GM12878 (cell line): ENCODE results near the gene DCTN1. TPM values are rescaled to one million over a fixed set of nuclear protein-coding genes. Genes with fewer than 3 reads are reported as not detected.

Source experiments
- ATAC-seq: fragments of 200-7000 bp; cut with Tn5 transposase; 3 replicates; pipeline ENCODE4 v1.9.1; 2020; ENCODE audit warnings: mild to moderate bottlenecking, moderate library complexity
- BruUV-seq: library from RNA; stranded (reverse); fragments of 400-500 nt; replicated peaks from 2 replicates; lab custom pipeline; 2021; lab: Mats Ljungman, UMichigan
- CTCF ChIA-PET: fragments of 300-600 bp; sonication (Branson Sonifier 250); formaldehyde crosslinking; extraction: SDS; loops from one replicate; lab custom pipeline; 2021; ENCODE audit warnings: inconsistent platforms; lab: Yijun Ruan, JAX
- POLR2A ChIA-PET: fragments of 350-600 bp; formaldehyde crosslinking; extraction: SDS; loops from one replicate; lab custom pipeline; 2021; ENCODE audit warnings: inconsistent platforms; lab: Charles Lee
- RAD21 ChIA-PET: fragments of 300-600 bp; sonication (Branson Sonifier 250); formaldehyde crosslinking; loops from one replicate; lab custom pipeline; 2023; ENCODE audit warnings: antibody characterized with exemption; ENCODE audit not compliant: unreplicated experiment; lab: Charles Lee
- SMC1A ChIA-PET: fragments of 300-600 bp; sonication (Branson Sonifier 250); formaldehyde crosslinking; loops from one replicate; lab custom pipeline; 2023; ENCODE audit not compliant: unreplicated experiment, uncharacterized antibody; lab: Charles Lee
- DNase-seq: peaks from one replicate; pipeline ENCODE4 v3.0.0-alpha.2; 2011; ENCODE audit warnings: low read depth, low spot score
- FAIRE-seq: peaks from 3 replicates; lab custom pipeline; 2011; peaks lifted over from hg19 to GRCh38; lab: Jason Lieb, UNC
- H2AFZ ChIP-seq: 2 replicates; pipeline ENCODE4 v1.6.0; 2011; ENCODE audit warnings: low read depth, low read length, control low read depth; ENCODE audit not compliant: control insufficient read depth
- H3K27ac ChIP-seq: 2 replicates; pipeline ENCODE4 v1.5.1; 2011; ENCODE audit warnings: control low read depth; ENCODE audit not compliant: control insufficient read depth, insufficient read depth
- H3K27me3 ChIP-seq, 2 experiments: replicated peaks in 1 of 2; 2 replicates each; pipeline versions ENCODE4 v1.6.0 to v1.6.1; 2011; ENCODE audit warnings: low read length in 1 of 2; ENCODE audit not compliant: control insufficient read depth in 2 of 2, insufficient read depth in 2 of 2
- H3K36me3 ChIP-seq, 2 experiments: 2 replicates each; pipeline ENCODE4 v1.5.1; 2011; ENCODE audit warnings: low read length in 1 of 2; ENCODE audit not compliant: control insufficient read depth in 2 of 2, insufficient read depth in 2 of 2
- H3K4me1 ChIP-seq: 2 replicates; pipeline ENCODE4 v1.6.1; 2011; ENCODE audit warnings: mild to moderate bottlenecking, low read length, moderate library complexity, mixed read lengths; ENCODE audit not compliant: control insufficient read depth, insufficient read depth
- H3K4me2 ChIP-seq: 2 replicates; pipeline ENCODE4 v1.6.0; 2011; ENCODE audit warnings: control low read depth; ENCODE audit not compliant: control insufficient read depth, insufficient read depth
- H3K4me3 ChIP-seq: fragments of 200-600 bp; sonication (generic); 2 replicates; pipeline ENCODE4 v1.5.1; 2016
- H3K79me2 ChIP-seq: 2 replicates; pipeline ENCODE4 v1.6.0; 2011; ENCODE audit warnings: low read length; ENCODE audit not compliant: control insufficient read depth, insufficient read depth
- H3K9ac ChIP-seq: 2 replicates; pipeline ENCODE4 v1.8.0; 2011; ENCODE audit warnings: low read length, control low read depth, mixed read lengths; ENCODE audit not compliant: control insufficient read depth, insufficient read depth
- H3K9me3 ChIP-seq: replicated peaks from 3 replicates; pipeline ENCODE4 v1.5.1; 2011; ENCODE audit warnings: mild to moderate bottlenecking, low read length; ENCODE audit not compliant: control insufficient read depth, insufficient read depth
- H4K20me1 ChIP-seq: 2 replicates; pipeline ENCODE4 v1.6.0; 2011; ENCODE audit not compliant: control insufficient read depth, insufficient read depth
- BHLHE40 ChIP-seq, 2 experiments: fragments of 450-650 bp in 1 of 2; IDR thresholded peaks; 2 replicates each; pipeline ENCODE4 v1.6.1; 2011 to 2017; ENCODE audit warnings: low read depth in 2 of 2, borderline replicate concordance in 1 of 2, improper control_type of control experiment in 1 of 2, low read length in 1 of 2, mild to moderate bottlenecking in 1 of 2
- CBX3 ChIP-seq: fragments of 200-600 bp; sonication (generic); IDR thresholded peaks from 2 replicates; pipeline ENCODE4 v1.6.1; 2016; ENCODE audit warnings: low read depth, borderline replicate concordance
- NFIC ChIP-seq: IDR thresholded peaks from 2 replicates; pipeline ENCODE4 v1.6.1; 2012; ENCODE audit warnings: low read depth, mild to moderate bottlenecking, inconsistent platforms, low read length, moderate library complexity
- NR2C2 ChIP-seq: IDR thresholded peaks from 2 replicates; pipeline ENCODE4 v1.6.1; 2011; ENCODE audit warnings: borderline replicate concordance, low read depth; ENCODE audit not compliant: control insufficient read depth, insufficient read length
- RAD21 ChIP-seq: IDR thresholded peaks from 2 replicates; pipeline ENCODE4 v1.6.1; 2011; ENCODE audit warnings: mild to moderate bottlenecking, low read depth, low read length, moderate library complexity; ENCODE audit not compliant: insufficient read depth
- SIN3A ChIP-seq: IDR thresholded peaks from 2 replicates; pipeline ENCODE4 v1.6.1; 2012; ENCODE audit warnings: low read depth, low read length, improper control_type of control experiment
- SP1 ChIP-seq: IDR thresholded peaks from one replicate; pipeline ENCODE4 v1.6.1; 2011; ENCODE audit warnings: low read depth, low read length
- WGBS: methylation state at CpG from one replicate; pipeline ENCODE4 v1.1.6; 2016; ENCODE audit warnings: low lambda C conversion rate; ENCODE audit not compliant: insufficient replicate concordance, insufficient coverage; ENCODE audit errors: missing lambda C conversion rate; 5-methylcytosine and 5-hydroxymethylcytosine counted together
- in situ Hi-C: fragments of 300-500 bp; cut with MboI; formaldehyde crosslinking; loops from 9 replicates; pipeline ENCODE4 v1.14.3; 2018; ENCODE audit warnings: mixed read lengths
- intact Hi-C: fragments of 100-400 bp; cut with micrococcal nuclease; formaldehyde crosslinking; loops from one replicate; pipeline ENCODE4 v1.14.2; 2022; ENCODE audit not compliant: unreplicated experiment
- polyA plus RNA-seq, 11 experiments: library from polyadenylated mRNA; depleted of rRNA in 4 of 11; unstranded in 6 of 11; stranded (reverse) in 5 of 11; fragments of >200 nt; fragmentation: Nextera tagmentation in 4 of 11; fragmentation: Illumina TruSeq in 1 of 11; extraction: Ambion mirVana in 4 of 11; extraction: Trizol in 1 of 11; gene quantifications; 1 replicate in 1 of 11; 2 replicates in 10 of 11; pipeline versions ENCODE4 v1.2.1 to v1.2.3, GENCODE V29; 2011 to 2016; ENCODE audit warnings: inconsistent platforms in 2 of 11, missing spikeins in 2 of 11, low read depth in 1 of 11
- total RNA-seq, 4 experiments: library from RNA; depleted of rRNA in 3 of 4; stranded (reverse); fragments of >200 nt in 3 of 4; fragmentation: Illumina TruSeq in 1 of 4; extraction: Trizol in 1 of 4; gene quantifications; 2 replicates each; pipeline versions ENCODE4 v1.2.1 to v1.2.3, GENCODE V29; 2013 to 2021
- TF ChIP-seq, protein P1 (sequence below): fragments of 450-650 bp; IDR thresholded peaks from 2 replicates; pipeline ENCODE4 v1.6.1; 2017; ENCODE audit warnings: low read depth, mild to moderate bottlenecking, moderate library complexity
- TF ChIP-seq, protein P2 (sequence below): fragments of 450-650 bp; IDR thresholded peaks from 2 replicates; pipeline ENCODE4 v1.6.1; 2016; ENCODE audit warnings: mild to moderate bottlenecking, moderate library complexity, borderline replicate concordance
- TF ChIP-seq, protein P3 (sequence below): fragments of 450-650 bp; IDR thresholded peaks from 2 replicates; pipeline ENCODE4 v1.6.1; 2018; ENCODE audit warnings: mild to moderate bottlenecking, low read depth, moderate library complexity; ENCODE audit not compliant: partially characterized antibody
- TF ChIP-seq, protein P4 (sequence below): fragments of 450-650 bp; IDR thresholded peaks from 2 replicates; pipeline ENCODE4 v1.6.1; 2017; ENCODE audit warnings: mild to moderate bottlenecking, low read depth, inconsistent platforms; ENCODE audit not compliant: poor library complexity, severe bottlenecking

Gene DCTN1
- total and polyA plus RNA-seq, 10 of the 15 experiments (the other 5 are each of a cell fraction or from before 2014, with no cell fraction given) = 44.1 to 116 (median 64.8) TPM

DNA sequence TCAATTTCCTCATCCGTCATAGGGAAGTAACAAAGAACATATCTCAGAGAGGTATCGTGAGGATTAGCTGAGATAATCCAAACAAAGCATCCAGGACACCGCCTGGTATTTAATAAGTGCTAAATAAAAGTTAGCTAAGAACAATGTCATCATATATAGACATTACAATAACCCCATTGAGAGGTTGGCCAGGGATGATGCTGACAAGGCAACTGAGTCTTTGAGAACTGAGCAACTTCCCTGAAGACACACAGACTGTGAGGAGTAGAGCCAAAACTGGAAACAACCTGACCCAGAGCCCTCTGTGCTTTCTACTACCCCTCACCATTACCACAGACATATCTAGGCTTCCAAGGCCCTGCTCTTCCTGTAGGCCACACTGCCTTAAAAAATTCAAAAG lies 1.6 kb upstream of the DCTN1 start (continued):
- TF ChIP-seq BHLHE40 (IDR thresholded peaks at IDR 0.05; ENCODE audit: borderline replicate concordance in 1 of 2, low read depth in 2 of 2, low read length in 1 of 2) (no peak), NR2C2 (no peak), CBX3 (no peak)
- TF ChIP-seq, protein P1, sequence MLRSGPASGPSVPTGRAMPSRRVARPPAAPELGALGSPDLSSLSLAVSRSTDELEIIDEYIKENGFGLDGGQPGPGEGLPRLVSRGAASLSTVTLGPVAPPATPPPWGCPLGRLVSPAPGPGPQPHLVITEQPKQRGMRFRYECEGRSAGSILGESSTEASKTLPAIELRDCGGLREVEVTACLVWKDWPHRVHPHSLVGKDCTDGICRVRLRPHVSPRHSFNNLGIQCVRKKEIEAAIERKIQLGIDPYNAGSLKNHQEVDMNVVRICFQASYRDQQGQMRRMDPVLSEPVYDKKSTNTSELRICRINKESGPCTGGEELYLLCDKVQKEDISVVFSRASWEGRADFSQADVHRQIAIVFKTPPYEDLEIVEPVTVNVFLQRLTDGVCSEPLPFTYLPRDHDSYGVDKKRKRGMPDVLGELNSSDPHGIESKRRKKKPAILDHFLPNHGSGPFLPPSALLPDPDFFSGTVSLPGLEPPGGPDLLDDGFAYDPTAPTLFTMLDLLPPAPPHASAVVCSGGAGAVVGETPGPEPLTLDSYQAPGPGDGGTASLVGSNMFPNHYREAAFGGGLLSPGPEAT = no peak

DNA sequence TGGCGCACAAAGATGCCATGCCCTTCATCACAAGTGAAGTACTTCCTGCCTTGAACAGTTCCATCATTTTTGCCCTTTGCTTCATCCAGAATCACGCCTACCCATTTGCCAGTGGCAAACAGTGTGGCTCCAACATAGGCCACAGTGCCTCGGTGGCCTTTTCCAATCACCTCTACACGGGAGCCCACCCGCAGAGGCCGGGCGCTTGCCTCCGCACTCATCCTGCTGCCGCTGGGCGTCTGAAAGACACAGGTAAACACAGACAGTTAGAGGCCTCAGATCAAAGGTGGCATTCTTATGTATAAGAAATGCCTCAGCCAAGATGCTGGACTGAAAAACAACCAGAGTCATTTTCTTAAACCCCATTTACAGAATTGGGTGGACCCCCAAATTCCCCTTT lies 2.1 kb downstream of the DCTN1 start:
- 96% methylated on average over 10 of the region's 10 CpGs for WGBS
- Histone ChIP-seq H3K9me3 (no peaks in the 10 kb centered on the region), H3K79me2 (peaks cover 11% of the 10 kb centered on the region), H3K27me3 (no peaks in the 10 kb centered on the region), H3K4me2 (no peak overlapping the region), H2AFZ (no peak overlapping the region), H3K4me1 (no peaks in the 10 kb centered on the region; the same call in 1 of the 2 replicates), H3K4me3 (no peak overlapping the region), H3K27ac (no peak overlapping the region), H4K20me1 (peaks cover 7% of the 10 kb centered on the region; the same call in 1 of the 2 replicates), H3K9ac (no peak overlapping the region), H3K36me3 (peaks cover 7 to 15% of the 10 kb centered on the region in 2 experiments; a peak in 3 of 4 replicates)
- no peak for FAIRE-seq
- in situ Hi-C loops (no loop called here), intact Hi-C loops (no loop called here)
- DNase-seq = no peak
- ATAC-seq = no peak
- RAD21 ChIA-PET = no interaction called here
- CTCF ChIA-PET = interaction anchor here (1.7 to 1.8 kb wide), 2 partner anchors 13 to 43 kb away, joined by 5 to 8 read pairs; no protein-coding TSS in a partner anchor
- no TSS peak for BruUV-seq
- SMC1A ChIA-PET = no interaction called here
- POLR2A ChIA-PET = no interaction called here
- TF ChIP-seq SIN3A (no peak), NFIC (no peak), RAD21 (no peak), SP1 (no peak)
- TF ChIP-seq, protein P2, sequence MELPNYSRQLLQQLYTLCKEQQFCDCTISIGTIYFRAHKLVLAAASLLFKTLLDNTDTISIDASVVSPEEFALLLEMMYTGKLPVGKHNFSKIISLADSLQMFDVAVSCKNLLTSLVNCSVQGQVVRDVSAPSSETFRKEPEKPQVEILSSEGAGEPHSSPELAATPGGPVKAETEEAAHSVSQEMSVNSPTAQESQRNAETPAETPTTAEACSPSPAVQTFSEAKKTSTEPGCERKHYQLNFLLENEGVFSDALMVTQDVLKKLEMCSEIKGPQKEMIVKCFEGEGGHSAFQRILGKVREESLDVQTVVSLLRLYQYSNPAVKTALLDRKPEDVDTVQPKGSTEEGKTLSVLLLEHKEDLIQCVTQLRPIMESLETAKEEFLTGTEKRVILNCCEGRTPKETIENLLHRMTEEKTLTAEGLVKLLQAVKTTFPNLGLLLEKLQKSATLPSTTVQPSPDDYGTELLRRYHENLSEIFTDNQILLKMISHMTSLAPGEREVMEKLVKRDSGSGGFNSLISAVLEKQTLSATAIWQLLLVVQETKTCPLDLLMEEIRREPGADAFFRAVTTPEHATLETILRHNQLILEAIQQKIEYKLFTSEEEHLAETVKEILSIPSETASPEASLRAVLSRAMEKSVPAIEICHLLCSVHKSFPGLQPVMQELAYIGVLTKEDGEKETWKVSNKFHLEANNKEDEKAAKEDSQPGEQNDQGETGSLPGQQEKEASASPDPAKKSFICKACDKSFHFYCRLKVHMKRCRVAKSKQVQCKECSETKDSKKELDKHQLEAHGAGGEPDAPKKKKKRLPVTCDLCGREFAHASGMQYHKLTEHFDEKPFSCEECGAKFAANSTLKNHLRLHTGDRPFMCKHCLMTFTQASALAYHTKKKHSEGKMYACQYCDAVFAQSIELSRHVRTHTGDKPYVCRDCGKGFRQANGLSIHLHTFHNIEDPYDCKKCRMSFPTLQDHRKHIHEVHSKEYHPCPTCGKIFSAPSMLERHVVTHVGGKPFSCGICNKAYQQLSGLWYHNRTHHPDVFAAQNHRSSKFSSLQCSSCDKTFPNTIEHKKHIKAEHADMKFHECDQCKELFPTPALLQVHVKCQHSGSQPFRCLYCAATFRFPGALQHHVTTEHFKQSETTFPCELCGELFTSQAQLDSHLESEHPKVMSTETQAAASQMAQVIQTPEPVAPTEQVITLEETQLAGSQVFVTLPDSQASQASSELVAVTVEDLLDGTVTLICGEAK = no peak
- TF ChIP-seq, protein P3, sequence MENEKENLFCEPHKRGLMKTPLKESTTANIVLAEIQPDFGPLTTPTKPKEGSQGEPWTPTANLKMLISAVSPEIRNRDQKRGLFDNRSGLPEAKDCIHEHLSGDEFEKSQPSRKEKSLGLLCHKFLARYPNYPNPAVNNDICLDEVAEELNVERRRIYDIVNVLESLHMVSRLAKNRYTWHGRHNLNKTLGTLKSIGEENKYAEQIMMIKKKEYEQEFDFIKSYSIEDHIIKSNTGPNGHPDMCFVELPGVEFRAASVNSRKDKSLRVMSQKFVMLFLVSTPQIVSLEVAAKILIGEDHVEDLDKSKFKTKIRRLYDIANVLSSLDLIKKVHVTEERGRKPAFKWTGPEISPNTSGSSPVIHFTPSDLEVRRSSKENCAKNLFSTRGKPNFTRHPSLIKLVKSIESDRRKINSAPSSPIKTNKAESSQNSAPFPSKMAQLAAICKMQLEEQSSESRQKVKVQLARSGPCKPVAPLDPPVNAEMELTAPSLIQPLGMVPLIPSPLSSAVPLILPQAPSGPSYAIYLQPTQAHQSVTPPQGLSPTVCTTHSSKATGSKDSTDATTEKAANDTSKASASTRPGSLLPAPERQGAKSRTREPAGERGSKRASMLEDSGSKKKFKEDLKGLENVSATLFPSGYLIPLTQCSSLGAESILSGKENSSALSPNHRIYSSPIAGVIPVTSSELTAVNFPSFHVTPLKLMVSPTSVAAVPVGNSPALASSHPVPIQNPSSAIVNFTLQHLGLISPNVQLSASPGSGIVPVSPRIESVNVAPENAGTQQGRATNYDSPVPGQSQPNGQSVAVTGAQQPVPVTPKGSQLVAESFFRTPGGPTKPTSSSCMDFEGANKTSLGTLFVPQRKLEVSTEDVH = no peak
- TF ChIP-seq, protein P4, sequence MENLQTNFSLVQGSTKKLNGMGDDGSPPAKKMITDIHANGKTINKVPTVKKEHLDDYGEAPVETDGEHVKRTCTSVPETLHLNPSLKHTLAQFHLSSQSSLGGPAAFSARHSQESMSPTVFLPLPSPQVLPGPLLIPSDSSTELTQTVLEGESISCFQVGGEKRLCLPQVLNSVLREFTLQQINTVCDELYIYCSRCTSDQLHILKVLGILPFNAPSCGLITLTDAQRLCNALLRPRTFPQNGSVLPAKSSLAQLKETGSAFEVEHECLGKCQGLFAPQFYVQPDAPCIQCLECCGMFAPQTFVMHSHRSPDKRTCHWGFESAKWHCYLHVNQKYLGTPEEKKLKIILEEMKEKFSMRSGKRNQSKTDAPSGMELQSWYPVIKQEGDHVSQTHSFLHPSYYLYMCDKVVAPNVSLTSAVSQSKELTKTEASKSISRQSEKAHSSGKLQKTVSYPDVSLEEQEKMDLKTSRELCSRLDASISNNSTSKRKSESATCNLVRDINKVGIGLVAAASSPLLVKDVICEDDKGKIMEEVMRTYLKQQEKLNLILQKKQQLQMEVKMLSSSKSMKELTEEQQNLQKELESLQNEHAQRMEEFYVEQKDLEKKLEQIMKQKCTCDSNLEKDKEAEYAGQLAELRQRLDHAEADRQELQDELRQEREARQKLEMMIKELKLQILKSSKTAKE = no peak
